H1 (cell line): ENCODE measurements around the gene CCNL2. TPM values are rescaled to one million over a fixed set of nuclear protein-coding genes. Genes with fewer than 3 reads are reported as not detected.

Experiments
- ASH2L ChIP-seq: fragments of 200-600, 300-600 bp; sonication (generic); IDR thresholded peaks from one replicate; pipeline ENCODE4 v1.7.1; 2017; ENCODE audit warnings: low read length
- CBX8 ChIP-seq: fragments of 300-800, 300-1000 bp; sonication (generic); IDR thresholded peaks from 2 replicates; pipeline ENCODE4 v1.7.1; 2016; ENCODE audit warnings: low read depth, low read length, borderline replicate concordance
- CREB1 ChIP-seq: IDR thresholded peaks from 2 replicates; pipeline ENCODE4 v1.6.1; 2012; ENCODE audit warnings: inconsistent platforms
- HDAC2 ChIP-seq, 2 experiments: fragments of 300-600 bp in 1 of 2; sonication (generic) in 1 of 2; IDR thresholded peaks; 2 replicates each; pipeline ENCODE4 v1.6.1; 2011 to 2012; ENCODE audit warnings: low read depth in 2 of 2, low read length in 2 of 2, mild to moderate bottlenecking in 2 of 2, moderate library complexity in 2 of 2, borderline replicate concordance in 1 of 2, inconsistent platforms in 1 of 2
- NANOG ChIP-seq: IDR thresholded peaks from 2 replicates; pipeline ENCODE4 v1.6.1; 2011; ENCODE audit warnings: low read length, low read depth, mild to moderate bottlenecking, inconsistent platforms; ENCODE audit not compliant: insufficient read depth, poor library complexity, severe bottlenecking
- PHF8 ChIP-seq: fragments of 200-600 bp; sonication (generic); conservative IDR thresholded peaks from 2 replicates; pipeline ENCODE4 v1.7.1; 2012; ENCODE audit warnings: low read depth, mild to moderate bottlenecking, inconsistent platforms, low read length, moderate library complexity
- RAD21 ChIP-seq, 2 experiments: IDR thresholded peaks in 1 of 2; conservative IDR thresholded peaks in 1 of 2; 2 replicates each; pipeline ENCODE4 v1.6.1; 2011; ENCODE audit warnings: low read depth in 2 of 2, low read length in 2 of 2, improper control_type of control experiment in 1 of 2, inconsistent platforms in 1 of 2, mild to moderate bottlenecking in 1 of 2, moderate library complexity in 1 of 2
- RFX5 ChIP-seq: IDR thresholded peaks from 2 replicates; pipeline ENCODE4 v1.6.1; 2011; ENCODE audit warnings: low read depth, low read length, improper control_type of control experiment, borderline replicate concordance
- SP2 ChIP-seq: IDR thresholded peaks from 2 replicates; pipeline ENCODE4 v1.6.1; 2012; ENCODE audit warnings: mild to moderate bottlenecking, low read length, inconsistent platforms
- SP4 ChIP-seq: IDR thresholded peaks from 2 replicates; pipeline ENCODE4 v1.6.1; 2012; ENCODE audit warnings: low read length, inconsistent platforms
- ZNF274 ChIP-seq: IDR thresholded peaks from 2 replicates; pipeline ENCODE4 v1.7.0; 2012; ENCODE audit warnings: low read length, borderline replicate concordance; ENCODE audit errors: extremely low read depth
- polyA plus RNA-seq, 7 experiments: library from polyadenylated mRNA; depleted of rRNA in 3 of 7; stranded (reverse) in 5 of 7; unstranded in 2 of 7; fragments of >200 nt in 5 of 7; fragments of 200-250 nt in 2 of 7; gene quantifications; 1 replicate in 5 of 7; 2 replicates in 1 of 7; 4 replicates in 1 of 7; pipeline versions ENCODE4 v1.2.1 to v1.2.3, GENCODE V29; 2011 to 2013; ENCODE audit warnings: missing spikeins in 2 of 7, mixed read lengths in 2 of 7
- total RNA-seq: library from RNA; stranded (reverse); fragmentation: NEBNext Ultra II Directional; extraction: Animal tissue kit (Norgen Biotek cat#: 25700); gene quantifications from 2 replicates; pipeline ENCODE4 v1.2.1, GENCODE V29; 2021
- TF ChIP-seq, protein P1 (sequence below): fragments of 300-600 bp; sonication (generic); IDR thresholded peaks from 2 replicates; pipeline ENCODE4 v1.7.1; 2012; ENCODE audit warnings: low read length, moderate library complexity, mild to moderate bottlenecking, inconsistent platforms; ENCODE audit not compliant: insufficient replicate concordance

CCNL2 gene
- total and polyA plus RNA-seq, 2 of the 8 experiments (the other 6 are each of a cell fraction or from before 2014, with no cell fraction given), result 79.8 to 120 TPM

- TF ChIP-seq, protein P1, sequence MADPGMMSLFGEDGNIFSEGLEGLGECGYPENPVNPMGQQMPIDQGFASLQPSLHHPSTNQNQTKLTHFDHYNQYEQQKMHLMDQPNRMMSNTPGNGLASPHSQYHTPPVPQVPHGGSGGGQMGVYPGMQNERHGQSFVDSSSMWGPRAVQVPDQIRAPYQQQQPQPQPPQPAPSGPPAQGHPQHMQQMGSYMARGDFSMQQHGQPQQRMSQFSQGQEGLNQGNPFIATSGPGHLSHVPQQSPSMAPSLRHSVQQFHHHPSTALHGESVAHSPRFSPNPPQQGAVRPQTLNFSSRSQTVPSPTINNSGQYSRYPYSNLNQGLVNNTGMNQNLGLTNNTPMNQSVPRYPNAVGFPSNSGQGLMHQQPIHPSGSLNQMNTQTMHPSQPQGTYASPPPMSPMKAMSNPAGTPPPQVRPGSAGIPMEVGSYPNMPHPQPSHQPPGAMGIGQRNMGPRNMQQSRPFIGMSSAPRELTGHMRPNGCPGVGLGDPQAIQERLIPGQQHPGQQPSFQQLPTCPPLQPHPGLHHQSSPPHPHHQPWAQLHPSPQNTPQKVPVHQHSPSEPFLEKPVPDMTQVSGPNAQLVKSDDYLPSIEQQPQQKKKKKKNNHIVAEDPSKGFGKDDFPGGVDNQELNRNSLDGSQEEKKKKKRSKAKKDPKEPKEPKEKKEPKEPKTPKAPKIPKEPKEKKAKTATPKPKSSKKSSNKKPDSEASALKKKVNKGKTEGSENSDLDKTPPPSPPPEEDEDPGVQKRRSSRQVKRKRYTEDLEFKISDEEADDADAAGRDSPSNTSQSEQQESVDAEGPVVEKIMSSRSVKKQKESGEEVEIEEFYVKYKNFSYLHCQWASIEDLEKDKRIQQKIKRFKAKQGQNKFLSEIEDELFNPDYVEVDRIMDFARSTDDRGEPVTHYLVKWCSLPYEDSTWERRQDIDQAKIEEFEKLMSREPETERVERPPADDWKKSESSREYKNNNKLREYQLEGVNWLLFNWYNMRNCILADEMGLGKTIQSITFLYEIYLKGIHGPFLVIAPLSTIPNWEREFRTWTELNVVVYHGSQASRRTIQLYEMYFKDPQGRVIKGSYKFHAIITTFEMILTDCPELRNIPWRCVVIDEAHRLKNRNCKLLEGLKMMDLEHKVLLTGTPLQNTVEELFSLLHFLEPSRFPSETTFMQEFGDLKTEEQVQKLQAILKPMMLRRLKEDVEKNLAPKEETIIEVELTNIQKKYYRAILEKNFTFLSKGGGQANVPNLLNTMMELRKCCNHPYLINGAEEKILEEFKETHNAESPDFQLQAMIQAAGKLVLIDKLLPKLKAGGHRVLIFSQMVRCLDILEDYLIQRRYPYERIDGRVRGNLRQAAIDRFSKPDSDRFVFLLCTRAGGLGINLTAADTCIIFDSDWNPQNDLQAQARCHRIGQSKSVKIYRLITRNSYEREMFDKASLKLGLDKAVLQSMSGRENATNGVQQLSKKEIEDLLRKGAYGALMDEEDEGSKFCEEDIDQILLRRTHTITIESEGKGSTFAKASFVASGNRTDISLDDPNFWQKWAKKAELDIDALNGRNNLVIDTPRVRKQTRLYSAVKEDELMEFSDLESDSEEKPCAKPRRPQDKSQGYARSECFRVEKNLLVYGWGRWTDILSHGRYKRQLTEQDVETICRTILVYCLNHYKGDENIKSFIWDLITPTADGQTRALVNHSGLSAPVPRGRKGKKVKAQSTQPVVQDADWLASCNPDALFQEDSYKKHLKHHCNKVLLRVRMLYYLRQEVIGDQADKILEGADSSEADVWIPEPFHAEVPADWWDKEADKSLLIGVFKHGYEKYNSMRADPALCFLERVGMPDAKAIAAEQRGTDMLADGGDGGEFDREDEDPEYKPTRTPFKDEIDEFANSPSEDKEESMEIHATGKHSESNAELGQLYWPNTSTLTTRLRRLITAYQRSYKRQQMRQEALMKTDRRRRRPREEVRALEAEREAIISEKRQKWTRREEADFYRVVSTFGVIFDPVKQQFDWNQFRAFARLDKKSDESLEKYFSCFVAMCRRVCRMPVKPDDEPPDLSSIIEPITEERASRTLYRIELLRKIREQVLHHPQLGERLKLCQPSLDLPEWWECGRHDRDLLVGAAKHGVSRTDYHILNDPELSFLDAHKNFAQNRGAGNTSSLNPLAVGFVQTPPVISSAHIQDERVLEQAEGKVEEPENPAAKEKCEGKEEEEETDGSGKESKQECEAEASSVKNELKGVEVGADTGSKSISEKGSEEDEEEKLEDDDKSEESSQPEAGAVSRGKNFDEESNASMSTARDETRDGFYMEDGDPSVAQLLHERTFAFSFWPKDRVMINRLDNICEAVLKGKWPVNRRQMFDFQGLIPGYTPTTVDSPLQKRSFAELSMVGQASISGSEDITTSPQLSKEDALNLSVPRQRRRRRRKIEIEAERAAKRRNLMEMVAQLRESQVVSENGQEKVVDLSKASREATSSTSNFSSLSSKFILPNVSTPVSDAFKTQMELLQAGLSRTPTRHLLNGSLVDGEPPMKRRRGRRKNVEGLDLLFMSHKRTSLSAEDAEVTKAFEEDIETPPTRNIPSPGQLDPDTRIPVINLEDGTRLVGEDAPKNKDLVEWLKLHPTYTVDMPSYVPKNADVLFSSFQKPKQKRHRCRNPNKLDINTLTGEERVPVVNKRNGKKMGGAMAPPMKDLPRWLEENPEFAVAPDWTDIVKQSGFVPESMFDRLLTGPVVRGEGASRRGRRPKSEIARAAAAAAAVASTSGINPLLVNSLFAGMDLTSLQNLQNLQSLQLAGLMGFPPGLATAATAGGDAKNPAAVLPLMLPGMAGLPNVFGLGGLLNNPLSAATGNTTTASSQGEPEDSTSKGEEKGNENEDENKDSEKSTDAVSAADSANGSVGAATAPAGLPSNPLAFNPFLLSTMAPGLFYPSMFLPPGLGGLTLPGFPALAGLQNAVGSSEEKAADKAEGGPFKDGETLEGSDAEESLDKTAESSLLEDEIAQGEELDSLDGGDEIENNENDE, result no peak
- no peak for TF ChIP-seq SP4
- TF ChIP-seq HDAC2 (IDR thresholded peaks at IDR 0.05; ENCODE audit: borderline replicate concordance in 1 of 2, low read depth in 2 of 2, low read length in 2 of 2), result no peak
- TF ChIP-seq ASH2L, result no peak
- TF ChIP-seq PHF8, result no peak
- no peak for TF ChIP-seq CBX8
- TF ChIP-seq RAD21 (IDR thresholded peaks at IDR 0.05 in 1 of 2, conservative IDR thresholded peaks at IDR 0.05 in 1 of 2; ENCODE audit: low read depth in 2 of 2, low read length in 2 of 2), result no peak
- no peak for TF ChIP-seq CREB1
- no peak for TF ChIP-seq SP2
- TF ChIP-seq RFX5, result no peak
- TF ChIP-seq ZNF274, result no peak
- TF ChIP-seq NANOG, result no peak
Measured at GRCh38 chr1:1434824-1435105, 35.6 kb upstream of the CCNL2 start (continued).
